GM18861 (cell line): ENCODE results near the gene PBX2.

Source experiments
- ATAC-seq: cut with Tn5 transposase; IDR thresholded peaks from one replicate; pipeline ENCODE4 v1.9.1; 2021; ENCODE audit not compliant: unreplicated experiment

PBX2 gene

DNA sequence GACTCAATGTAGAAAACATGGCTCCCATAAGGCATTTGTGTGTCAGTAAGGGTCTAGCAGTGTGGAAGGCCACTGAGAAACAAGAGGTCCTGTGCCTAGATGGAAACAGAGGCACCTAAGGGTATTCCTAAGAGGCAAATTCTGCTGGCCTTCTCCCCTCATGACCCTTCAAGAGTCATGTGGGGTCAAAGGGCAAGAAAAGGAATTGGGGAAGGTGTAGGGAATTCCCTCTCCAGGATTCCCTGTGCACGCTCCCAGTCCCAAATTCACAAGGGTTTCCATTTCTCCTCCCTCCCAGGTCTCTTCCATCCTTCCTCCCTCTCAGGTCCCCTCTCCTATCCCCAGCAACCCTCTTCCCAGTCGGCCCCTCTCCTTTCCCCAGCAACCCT lies 14.7 kb downstream of the PBX2 start:
- ATAC-seq, result no peak

DNA sequence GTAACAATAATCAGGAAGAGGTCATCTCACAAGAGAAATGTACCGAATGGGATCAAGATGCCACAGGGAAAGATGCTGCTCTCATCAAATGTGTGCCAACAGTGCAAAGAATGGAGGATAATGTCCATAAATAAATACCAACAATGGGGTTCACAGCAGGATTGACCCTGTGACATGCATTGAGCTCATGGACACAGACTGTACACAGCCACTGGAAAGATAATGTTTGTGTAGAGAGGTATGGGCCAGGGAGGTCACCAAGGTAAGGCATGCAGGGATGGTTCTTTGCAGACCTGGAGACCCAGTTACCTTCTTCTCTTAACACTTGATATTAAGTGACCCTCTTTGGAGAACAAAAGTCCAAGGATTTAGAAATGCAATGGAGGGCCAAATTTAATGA lies 15.6 kb downstream of the PBX2 start:
- ATAC-seq, result no peak

DNA sequence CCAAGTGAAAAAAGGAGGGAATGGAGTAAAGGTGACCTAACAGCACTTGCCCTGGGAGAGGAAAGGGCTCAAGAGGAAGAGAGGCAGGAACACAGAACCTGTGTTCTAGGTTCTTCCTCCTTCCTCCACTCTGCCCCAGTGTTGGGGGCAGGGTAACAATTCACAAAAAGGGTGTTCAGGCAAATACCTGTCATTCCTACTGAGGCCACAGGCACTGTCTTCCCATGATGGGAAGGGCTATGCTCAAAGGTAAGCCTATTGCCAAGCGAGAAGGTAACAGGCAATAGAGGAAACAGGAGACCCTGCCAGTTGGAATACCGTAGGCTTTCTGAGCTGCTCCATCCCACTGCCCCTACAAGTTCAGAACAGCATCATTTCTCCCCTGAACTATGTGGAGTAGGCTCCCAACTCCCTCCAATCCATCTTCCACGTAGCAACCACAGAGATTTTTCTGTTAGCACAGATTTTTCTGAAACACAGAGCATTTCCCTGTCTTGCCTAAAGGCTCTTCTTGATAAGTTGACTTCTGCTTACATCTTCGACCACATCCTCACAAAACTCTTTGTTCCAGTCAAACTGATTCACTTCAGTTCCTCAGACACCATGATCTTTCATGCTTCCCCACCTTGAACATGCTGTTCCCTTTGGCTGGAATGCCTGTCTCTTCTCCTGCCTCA lies 16.8 kb downstream of the PBX2 start:
- no peak for ATAC-seq

DNA sequence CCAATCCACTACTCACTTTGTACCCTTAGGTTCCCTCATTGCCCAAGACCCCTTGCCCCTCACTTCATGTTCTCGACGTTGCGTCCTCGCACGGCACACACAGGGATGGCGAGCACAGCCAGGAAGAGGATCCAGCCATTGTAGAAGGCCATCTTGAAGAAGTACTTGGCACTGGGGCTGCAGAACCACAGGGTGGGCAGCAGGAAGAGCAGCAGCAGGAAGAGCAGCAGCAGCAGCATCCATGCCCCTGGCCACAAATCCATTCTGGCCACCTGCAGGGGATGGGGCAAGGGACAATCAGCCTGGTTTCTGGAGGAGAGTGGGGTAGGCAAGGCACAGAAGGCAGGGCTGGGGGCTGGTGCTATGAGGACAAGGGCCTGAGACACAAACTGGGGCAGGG lies 18.8 kb downstream of the PBX2 start:
- ATAC-seq, result no peak

DNA sequence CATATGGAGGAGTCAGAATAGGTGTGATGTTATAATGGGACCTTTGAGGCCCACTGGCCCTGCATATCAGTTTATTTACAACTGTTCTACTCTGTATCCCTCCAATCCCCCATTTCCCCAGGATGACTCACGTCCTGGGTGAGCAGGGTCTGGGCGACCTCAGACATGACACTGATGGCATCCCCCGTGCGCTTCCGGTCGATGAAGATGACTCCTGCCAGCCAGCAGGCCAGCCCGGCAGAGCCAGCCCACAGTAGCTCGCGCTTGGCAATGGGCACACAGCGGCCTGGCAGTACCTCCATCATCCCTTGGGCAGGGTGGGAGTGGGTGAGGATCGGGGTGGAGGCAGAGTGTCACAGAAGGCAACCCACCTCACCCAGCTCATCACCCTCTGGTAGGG lies 19.7 kb downstream of the PBX2 start:
- ATAC-seq, result no peak

DNA sequence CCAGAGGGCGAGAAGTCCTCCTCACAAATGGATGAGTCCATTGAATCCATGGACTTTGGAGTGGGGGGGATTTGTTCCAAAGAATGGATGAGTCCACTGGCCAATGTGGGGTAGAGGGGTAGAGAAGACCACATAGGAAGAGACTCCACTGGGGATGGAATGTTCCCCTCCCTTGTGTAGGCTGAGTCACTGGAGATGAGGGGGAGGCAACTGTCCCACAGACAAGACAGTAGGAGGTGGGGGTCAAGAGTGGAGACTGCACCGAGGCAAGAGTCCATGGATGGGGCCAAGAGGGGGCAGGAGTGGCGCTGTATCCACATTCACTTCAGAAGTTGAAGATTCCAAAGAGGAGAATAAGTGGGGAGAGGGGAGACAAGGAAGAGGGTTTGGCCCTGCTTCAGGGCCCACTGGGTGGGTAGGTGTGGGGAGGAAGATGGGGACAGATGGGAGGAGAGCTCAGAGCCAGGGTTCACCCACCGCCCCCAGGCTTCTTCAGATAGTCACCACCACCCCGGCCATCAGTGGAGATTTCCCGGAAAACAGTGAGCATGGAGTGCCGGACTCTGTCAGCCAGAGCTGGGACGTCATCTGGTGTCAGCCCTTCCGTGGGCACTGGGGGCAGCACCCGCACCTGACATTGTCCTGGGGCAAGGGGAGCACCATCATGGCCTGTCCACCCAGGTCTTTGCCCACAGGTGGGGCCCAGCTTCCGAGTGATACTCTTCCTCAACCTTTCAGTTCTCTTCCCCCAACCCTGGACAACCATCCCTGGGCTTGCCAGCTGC lies 21.0 kb downstream of the PBX2 start:
- no peak for ATAC-seq

DNA sequence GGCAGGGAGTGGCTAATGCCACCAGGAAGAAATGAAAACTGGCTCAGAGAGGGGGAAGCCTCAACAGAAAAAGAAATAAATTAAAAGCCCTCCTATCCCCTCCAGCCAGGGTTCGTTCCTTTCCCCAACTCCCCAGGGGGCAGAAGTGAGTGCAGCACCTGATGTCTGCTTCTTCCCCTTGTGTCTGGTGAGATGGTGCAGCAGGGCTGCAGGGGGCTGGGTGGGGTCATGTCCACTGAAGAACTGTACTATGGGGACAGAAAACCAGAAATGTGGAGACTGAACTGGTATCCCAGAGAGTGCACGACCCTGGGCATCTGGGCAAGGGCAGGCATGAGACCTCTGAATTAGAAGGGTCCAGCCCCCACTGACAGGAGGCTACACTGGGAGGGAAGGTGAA lies 21.7 kb downstream of the PBX2 start:
- no peak for ATAC-seq

DNA sequence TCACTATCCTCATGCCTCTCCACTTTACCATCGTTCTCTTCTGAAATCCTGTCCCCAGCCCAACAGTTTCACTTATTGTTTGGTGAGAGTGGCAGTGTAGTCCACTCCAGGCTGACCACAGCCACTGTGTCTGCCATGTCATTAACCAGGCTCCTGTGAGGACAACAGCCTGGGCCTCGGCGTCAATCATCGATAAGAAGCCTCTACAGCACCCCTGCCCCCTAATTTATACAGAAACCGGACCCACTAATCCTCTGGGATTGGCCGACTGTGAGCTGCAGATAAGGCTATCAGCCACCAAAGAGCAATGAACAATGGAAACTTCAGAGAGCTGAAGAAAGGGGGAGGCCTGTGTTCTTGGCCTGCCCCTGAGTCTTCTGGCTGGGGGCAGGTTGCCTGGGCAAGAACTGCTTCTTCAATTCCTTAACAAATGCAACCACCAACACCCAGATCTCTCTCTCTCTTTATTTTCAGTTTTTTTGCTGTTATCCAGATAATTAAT lies 22.2 kb downstream of the PBX2 start:
- no peak for ATAC-seq

DNA sequence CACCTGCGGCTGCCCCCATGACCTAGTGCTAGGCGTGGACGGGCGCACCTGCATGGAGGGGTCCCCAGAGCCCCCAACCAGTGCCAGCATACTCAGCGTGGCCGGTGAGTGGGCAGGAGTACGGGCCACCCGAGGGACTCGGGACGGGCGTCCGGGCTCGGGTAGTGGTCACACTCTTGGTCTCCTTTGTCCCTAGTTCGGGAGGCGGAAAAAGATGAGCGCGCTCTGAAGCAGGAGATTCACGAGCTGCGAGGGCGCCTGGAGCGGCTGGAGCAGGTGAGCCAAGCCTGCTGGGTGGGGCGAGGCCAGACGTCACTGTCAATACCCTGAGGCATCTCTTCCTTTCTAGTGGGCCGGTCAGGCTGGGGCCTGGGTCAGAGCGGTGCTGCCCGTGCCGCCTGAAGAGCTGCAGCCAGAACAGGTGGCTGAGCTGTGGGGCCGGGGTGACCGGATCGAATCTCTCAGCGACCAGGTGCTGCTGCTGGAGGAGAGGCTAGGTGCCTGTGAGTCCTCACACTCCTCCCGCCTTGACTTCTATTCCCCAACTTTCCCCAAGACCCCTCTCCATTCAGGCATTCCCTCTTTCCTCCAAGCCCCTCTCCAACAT lies 22.7 kb downstream of the PBX2 start:
- no peak for ATAC-seq

DNA sequence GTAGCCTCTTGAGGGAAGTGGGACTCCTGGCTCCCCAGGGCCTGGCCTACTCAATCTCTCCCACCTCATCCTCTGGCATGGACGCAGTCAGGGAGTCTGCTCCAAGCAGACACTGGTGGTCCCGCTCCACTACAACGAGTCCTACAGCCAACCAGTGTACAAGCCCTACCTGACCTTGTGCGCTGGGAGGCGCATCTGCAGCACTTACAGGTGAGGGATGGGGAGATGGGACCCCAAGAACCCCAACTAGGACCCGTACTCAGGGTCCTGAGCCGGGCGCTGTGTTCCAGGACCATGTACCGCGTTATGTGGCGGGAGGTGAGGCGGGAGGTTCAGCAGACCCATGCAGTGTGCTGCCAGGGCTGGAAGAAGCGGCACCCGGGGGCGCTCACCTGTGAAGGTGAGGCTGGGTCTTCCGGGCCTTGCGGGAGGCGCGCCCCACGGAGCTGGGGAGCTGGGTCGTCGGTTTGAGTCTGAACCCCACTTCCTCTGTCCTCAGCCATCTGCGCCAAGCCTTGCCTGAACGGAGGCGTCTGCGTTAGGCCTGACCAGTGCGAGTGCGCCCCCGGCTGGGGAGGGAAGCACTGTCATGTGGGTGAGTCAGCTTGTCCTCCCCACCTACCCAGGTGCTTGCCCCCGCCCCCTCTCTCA lies 23.5 kb downstream of the PBX2 start:
- no peak for ATAC-seq

DNA sequence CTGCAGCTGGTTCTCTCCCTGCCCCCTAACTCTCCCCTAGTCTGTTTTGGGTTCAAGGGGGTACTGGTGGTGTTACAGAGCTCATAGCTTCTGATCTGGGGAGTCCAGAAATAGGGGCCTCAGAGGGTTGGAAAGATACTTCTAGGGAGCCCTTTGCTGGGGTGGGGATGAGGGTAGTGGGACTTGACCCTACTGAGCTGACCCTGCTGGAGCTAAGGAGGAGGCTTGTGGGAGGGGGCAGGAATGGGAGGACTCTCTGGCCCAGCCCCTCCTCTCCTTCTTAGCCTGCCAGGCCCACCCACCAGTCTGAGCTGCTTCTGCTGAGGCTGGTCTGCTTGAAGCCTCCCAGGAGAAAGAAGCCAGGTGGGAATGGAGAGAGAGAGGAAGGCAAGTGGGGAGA lies 25.7 kb downstream of the PBX2 start, which contains the start of gene EGFL8:
EGFL8 (plus strand) TSS at position 301 of the 400 bp plus-strand sequence. CDS start 1,571 bp downstream, outside the sequence.
- no peak for ATAC-seq

DNA sequence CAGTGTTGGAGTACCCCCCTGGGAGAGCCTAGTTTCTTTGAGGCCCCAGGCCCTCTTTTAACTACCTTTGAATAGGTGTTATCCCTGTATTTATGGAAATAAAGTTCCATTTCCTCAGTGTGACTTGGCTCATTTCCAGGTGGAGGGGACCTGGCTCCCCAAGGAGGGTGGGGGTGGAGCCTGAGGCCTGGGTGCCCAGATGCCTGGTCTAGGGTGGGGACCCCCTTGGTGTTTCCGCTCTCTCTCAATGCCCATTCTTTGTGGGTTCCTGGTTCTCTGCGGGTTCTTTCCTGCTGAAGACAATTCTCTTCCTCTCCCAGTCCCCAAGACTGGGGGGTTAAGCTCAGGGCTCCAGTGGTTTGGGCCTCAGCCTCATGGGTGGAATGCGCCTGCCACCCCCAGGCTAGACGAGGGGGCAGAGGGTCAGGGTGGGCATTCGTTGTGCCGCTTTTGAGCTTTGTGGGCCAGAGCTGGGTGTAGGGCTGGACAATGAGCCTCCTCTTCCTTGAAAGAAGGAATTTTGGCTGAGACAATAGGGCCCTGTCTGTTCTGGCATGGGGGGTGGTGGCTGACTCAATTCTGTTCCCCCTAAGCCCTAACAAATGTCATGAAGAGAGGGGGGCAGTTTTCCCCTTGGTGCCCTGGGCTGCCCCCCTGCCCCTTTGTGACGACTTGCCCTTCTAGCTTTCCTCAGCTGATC lies 26.3 kb downstream of the PBX2 start:
- ATAC-seq, result no peak

DNA sequence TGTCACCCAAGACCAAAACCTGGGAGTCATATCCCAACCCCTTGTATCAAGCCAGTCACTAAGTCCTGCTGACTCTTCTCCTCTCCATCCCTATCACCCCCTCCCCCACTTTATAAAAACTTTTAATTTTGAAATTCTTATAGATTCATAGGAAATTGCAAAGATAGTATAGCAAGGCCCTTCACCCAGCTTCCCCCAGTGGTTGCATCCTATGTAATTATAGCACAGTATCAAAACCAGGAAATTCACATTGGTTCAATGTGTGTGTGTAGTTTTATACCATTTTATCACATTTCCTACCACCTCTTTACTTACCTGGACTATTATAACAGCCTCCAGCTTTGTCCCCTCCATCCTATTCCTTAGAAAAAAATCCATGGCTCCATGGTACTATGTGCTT lies 31.9 kb downstream of the PBX2 start:
- no peak for ATAC-seq

DNA sequence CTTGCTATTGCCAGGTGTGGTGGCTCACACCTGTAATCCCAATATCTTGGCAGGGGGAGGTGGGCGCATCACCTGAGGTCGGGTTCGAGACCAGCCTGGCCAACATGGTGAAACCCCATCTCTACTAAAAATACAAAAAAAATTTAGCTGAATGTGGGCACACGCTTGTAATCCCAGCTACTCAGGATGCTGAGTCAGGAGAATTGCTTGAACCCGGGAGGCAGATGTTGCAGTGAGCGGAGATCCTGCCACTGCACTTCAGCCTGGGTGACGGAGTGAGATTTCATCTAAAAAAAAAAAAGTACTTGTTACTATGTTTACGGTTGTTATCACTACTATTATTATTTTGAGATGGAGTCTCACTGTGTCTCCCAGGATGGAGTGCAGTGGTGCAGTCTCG lies 33.1 kb downstream of the PBX2 start:
- no peak for ATAC-seq

DNA sequence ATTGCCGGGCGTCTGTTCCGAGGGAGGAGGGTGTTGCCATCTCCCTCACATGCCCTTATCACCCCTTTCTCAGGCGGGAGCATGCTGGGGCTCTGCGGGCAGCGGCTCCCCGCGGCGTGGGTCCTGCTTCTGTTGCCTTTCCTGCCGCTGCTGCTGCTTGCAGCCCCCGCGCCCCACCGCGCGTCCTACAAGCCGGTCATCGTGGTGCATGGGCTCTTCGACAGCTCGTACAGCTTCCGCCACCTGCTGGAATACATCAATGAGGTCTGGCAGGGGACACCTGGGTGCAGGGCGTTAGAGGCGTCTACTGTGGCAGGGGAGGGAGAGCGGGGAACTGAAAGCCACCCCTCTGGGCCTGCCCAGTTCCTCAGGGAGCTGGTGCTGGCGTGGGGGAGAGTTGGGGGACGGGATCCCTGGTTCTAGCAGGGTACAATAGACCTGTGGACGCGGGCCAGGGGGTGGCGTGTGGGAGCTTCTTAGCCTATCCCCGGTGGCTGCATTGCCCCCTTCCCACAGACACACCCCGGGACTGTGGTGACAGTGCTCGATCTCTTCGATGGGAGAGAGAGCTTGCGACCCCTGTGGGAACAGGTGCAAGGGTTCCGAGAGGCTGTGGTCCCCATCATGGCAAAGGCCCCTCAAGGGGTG lies 35.4 kb downstream of the PBX2 start:
- no peak for ATAC-seq

DNA sequence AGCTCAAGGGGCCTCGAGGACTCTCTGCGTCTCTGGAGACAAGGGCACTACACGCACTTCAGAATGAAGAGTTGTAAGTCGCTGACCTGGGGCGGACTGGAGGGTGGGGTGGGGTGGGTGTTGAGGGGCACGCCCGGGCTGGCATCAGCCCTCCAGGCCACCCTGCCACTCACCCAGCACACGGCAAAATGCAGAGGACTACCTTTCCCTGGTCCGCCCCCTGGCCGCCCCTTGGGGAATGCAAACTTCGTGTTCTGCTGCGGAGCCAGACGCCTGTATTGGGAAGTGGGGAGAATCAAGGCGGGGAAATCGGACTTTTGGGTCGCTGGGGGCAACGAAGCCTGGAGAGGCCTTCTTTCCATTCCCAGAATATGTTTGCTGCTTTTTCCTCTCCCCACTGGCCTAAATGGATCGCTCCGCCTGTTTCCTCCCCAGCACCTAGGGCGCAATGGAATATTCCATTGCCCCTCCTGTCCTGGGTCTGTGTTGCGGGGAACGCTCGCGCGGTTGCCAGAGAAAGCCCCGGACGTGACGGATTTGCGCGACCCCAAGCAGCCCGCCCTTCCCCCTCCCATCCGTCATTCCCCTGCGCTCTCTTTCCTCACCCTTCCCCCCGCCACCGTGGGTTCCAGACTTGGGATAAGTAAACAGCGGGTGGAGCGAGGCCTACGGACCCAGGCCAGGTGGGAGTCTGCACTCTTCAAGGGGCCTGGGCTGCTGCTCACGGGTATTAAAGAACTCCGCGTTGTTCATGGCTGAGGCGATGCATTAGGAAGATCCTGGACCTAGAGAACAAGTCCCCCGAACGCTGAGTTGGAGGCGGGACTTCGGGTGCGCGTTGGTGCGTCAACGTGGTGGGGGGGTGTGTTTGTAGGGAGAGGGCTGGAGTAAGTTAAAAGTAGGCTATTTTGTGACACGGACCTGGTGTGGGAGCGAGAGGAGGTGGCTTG lies 36.2 kb downstream of the PBX2 start, which contains the start of gene PPT2:
PPT2 (plus strand) TSS at position 578 of the 950 bp plus-strand sequence. CDS start 454 bp downstream, outside the sequence.
- no peak for ATAC-seq

DNA sequence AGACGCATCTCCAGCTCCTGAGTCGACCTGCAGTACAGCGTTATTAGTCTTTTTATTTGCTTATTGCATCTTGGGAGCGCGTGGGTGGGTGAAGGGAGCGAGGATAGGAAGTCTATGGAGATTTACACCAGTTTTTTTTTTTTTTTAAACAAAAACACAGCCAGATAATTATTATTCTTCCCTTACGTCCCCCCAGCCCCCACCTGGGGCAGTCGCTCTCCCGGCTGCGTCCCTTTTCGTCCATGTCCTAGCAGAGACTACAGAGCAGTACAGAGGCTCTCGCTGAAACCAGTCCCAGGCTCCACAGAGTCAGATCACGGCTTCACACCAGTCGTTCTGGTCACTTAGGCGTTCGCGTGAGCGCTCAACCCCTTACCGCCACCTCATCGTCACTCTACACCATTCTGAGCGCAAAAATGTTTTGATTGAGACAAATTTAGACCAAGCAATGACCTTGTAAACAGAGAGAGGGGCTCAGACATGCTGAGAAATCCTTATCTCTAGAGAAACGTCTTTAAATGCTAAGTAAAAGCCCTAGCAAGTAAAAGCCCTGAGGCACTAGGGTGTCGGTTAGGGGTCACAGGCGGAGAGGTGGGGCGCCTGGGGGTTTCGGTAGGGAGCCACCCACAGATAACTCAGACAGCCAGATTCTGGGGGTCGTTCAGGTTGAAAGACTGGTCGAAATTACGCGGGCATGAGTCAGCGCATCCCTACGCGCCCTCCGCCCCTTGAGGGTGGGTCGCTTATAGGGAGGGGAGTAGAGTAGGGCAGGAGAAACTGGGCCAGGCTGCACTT lies 37.0 kb downstream of the PBX2 start:
- no peak for ATAC-seq
